ENCODE results near the gene FER. TPM values are rescaled to one million over a fixed set of nuclear protein-coding genes. Genes with fewer than 3 reads are reported as not detected.

The FER gene
- total and polyA plus RNA-seq, 10 of the 15 experiments (the other 5 are each of a cell fraction or from before 2014, with no cell fraction given) = 4.4 to 19.1 (median 9.6) TPM

GRCh38 chr5:108911055-108911454 is 163.4 kb downstream of the FER start (continued):
- peak; percentile 47 for TF ChIP-seq SKIL (IDR thresholded peaks at IDR 0.05; ENCODE audit: low read depth, poor library complexity, severe bottlenecking)
- TF ChIP-seq E2F4 (IDR thresholded peaks at IDR 0.05; ENCODE audit: low read depth, low read length) = no peak
- no peak for TF ChIP-seq SMC3 (IDR thresholded peaks at IDR 0.05; ENCODE audit: borderline replicate concordance, low read length)
- TF ChIP-seq POU2F2 (IDR thresholded peaks at IDR 0.05; ENCODE audit: borderline replicate concordance, low read depth, low read length) = peak; percentile 53; the same call in 1 of the 3 replicates
- peak; percentile 65; the same call in 1 of the 2 replicates for TF ChIP-seq BMI1 (IDR thresholded peaks at IDR 0.05; ENCODE audit: borderline replicate concordance)
- no peak for TF ChIP-seq USF2 (IDR thresholded peaks at IDR 0.05; ENCODE audit: borderline replicate concordance, low read depth, low read length)
- peak; percentile 64; the same call in 1 of the 2 replicates for TF ChIP-seq BCL11A (IDR thresholded peaks at IDR 0.05; ENCODE audit: low read depth, low read length)
- peak; percentile 70 to 90 for TF ChIP-seq IKZF2 (IDR thresholded peaks at IDR 0.05)
- TF ChIP-seq CBFB (IDR thresholded peaks at IDR 0.05; ENCODE audit: low read depth) = peak; percentile 18; the same call in 1 of the 2 replicates
- peak; percentile 96 for TF ChIP-seq MTA2 (IDR thresholded peaks at IDR 0.05; ENCODE audit: low read depth)
- peak; percentile 57 for TF ChIP-seq ATF2 (IDR thresholded peaks at IDR 0.05; ENCODE audit: low read length)
- peak; percentile 49; the same call in 1 of the 2 replicates for TF ChIP-seq NBN (IDR thresholded peaks at IDR 0.05)
- TF ChIP-seq CREM (IDR thresholded peaks at IDR 0.05; ENCODE audit: low read depth) = peak; percentile 21; the same call in 1 of the 2 replicates
- peak; percentile 39; the same call in 1 of the 2 replicates for TF ChIP-seq ZNF384 (IDR thresholded peaks at IDR 0.05; ENCODE audit: borderline replicate concordance, low read depth, low read length)
- no peak for TF ChIP-seq CTCF (IDR thresholded peaks at IDR 0.05 in 2 of 3, conservative IDR thresholded peaks at IDR 0.05 in 1 of 3; ENCODE audit: control insufficient read depth in 2 of 3, extremely low read depth in 1 of 3, insufficient read depth in 1 of 3, low read depth in 3 of 3, low read length in 3 of 3)
- TF ChIP-seq PKNOX1 (IDR thresholded peaks at IDR 0.05) = peak; percentile 38
- TF ChIP-seq RELB (IDR thresholded peaks at IDR 0.05; ENCODE audit: low read depth) = 0 out of 2 replicates have a peak, but pooled peaks have one; percentile 34
